Right lobe of liver (tissue), 6 donors: ENCODE measurements around the gene NFIB. TPM values are rescaled to one million over a fixed set of nuclear protein-coding genes. Genes with fewer than 3 reads are reported as not detected.

ENCODE experiments used
- ATAC-seq, 4 donors: fragments of 200-7000 bp; cut with Tn5 transposase; one replicate each; pipeline ENCODE4 v1.9.1; 2020; ENCODE audit warnings: mild to moderate bottlenecking in 4 of 4, moderate library complexity in 4 of 4
- DNase-seq, 3 donors: peaks; one replicate each; pipeline ENCODE4 v3.0.0-alpha.2; 2020
- H3K27ac ChIP-seq, 3 donors: fragments of 200-600 bp; one replicate each; pipeline ENCODE4 v1.8.0; 2022
- H3K27me3 ChIP-seq, 2 donors: fragments of 200-600 bp; one replicate each; pipeline ENCODE4 v1.8.0; 2022
- H3K36me3 ChIP-seq, 4 donors: fragments of 200-600 bp; sonication (generic) in 1 of 4; one replicate each; pipeline versions ENCODE4 v1.5.1 to v1.8.0; 2017 to 2022; ENCODE audit warnings: control low read depth in 1 of 4
- H3K4me1 ChIP-seq, 4 donors: fragments of 200-600 bp; sonication (generic) in 1 of 4; one replicate each; pipeline versions ENCODE4 v1.5.1 to v1.8.0; 2017 to 2022; ENCODE audit warnings: control low read depth in 1 of 4
- H3K4me3 ChIP-seq, 3 donors: fragments of 200-600 bp; one replicate each; pipeline ENCODE4 v1.8.0; 2022
- H3K9me3 ChIP-seq, 4 donors: fragments of 200-600 bp; sonication (generic) in 1 of 4; one replicate each; pipeline versions ENCODE4 v1.5.1 to v1.8.0; 2017 to 2022; ENCODE audit warnings: control low read depth in 1 of 4
- CTCF ChIP-seq, 4 donors: fragments of 200-600 bp in 3 of 4; fragments of 450-650 bp in 1 of 4; IDR thresholded peaks; one replicate each; pipeline versions ENCODE4 v1.5.1 to v1.8.0; 2016 to 2022; ENCODE audit warnings: antibody characterized with exemption in 4 of 4, mild to moderate bottlenecking in 2 of 4
- POLR2A ChIP-seq: fragments of 450-650 bp; IDR thresholded peaks from one replicate; pipeline ENCODE4 v1.6.1; 2017; ENCODE audit warnings: antibody characterized with exemption, mild to moderate bottlenecking
- WGBS: methylation state at CpG from one replicate; pipeline ENCODE4 v1.1.6; 2018; ENCODE audit warnings: low coverage, low lambda C conversion rate; ENCODE audit not compliant: insufficient coverage; ENCODE audit errors: missing lambda C conversion rate; 5-methylcytosine and 5-hydroxymethylcytosine counted together
- intact Hi-C, 2 donors: fragments of 100-400 bp; cut with DNase I; formaldehyde crosslinking; loops; one replicate each; pipeline versions ENCODE4 v1.11.2 to v1.14.1; 2022
- total RNA-seq, 6 experiments: library from RNA; depleted of rRNA in 2 of 6; stranded (reverse); fragments of >200 nt in 2 of 6; fragmentation: NEBNext Ultra II Directional in 3 of 6; extraction: Animal tissue kit (Norgen Biotek cat#: 25700) in 3 of 6; gene quantifications; one replicate each; pipeline versions ENCODE4 v1.1.0 to v1.2.4, GENCODE V29; 2016 to 2023
- donor health status: DM: no; HTN: yes; CAD: no.
- donor health status: DM: no; HTN: no; CAD: no.
- donor health status: DM: no; HTN: no; CAD: no.
- donor health status: DM: no; HTN: yes; CAD: no.
- donor health status: DM: no; HTN: yes; CAD: no.

Gene NFIB
- total RNA-seq, 6 experiments from 2014 or later, result 23.0 to 45.3 (median 39.6) TPM

- 78% methylated on average over 7 of the region's 7 CpGs for WGBS
These were observed 42.7 kb upstream of the NFIB start for GRCh38 chr9:14356351-14357265.

GRCh38 chr9:14354201-14354600 lies 40.3 kb upstream of the NFIB start:
- DNase-seq, result no peak
- H3K4me3 ChIP-seq, result no peak overlapping the region
- TF ChIP-seq CTCF (IDR thresholded peaks at IDR 0.05), result no peak
- no peak for TF ChIP-seq POLR2A
- WGBS, result 75% methylated on average over 1 of the region's 1 CpG
- intact Hi-C loops, result loop anchor here in 1 of 2 donors (10.0 kb wide), 1 partner anchor 919 kb away; no protein-coding TSS in a partner anchor
- H3K4me1 ChIP-seq, result peaks cover 0 to 8% (median 4%) of the 10 kb centered on the region in 4 donors
- no peak for ATAC-seq
- no peak overlapping the region for H3K27ac ChIP-seq
- peaks cover 0 to 7% of the 10 kb centered on the region in 2 donors for H3K27me3 ChIP-seq
- H3K9me3 ChIP-seq, result no peaks in the 10 kb centered on the region
- no peaks in the 10 kb centered on the region for H3K36me3 ChIP-seq

More at GRCh38 chr9:14356351-14357265, 42.7 kb upstream of the NFIB start:
- Histone ChIP-seq H3K4me3 (no peak overlapping the region), H3K36me3 (no peaks in the 10 kb centered on the region), H3K27ac (no peak overlapping the region), H3K4me1 (no peaks in the 10 kb centered on the region), H3K27me3 (no peaks in the 10 kb centered on the region), H3K9me3 (no peaks in the 10 kb centered on the region)
- DNase-seq (no peak), ATAC-seq (no peak)
- TF ChIP-seq CTCF (IDR thresholded peaks at IDR 0.05), result no peak
- TF ChIP-seq POLR2A, result no peak
- intact Hi-C loops, result loop anchor here in 1 of 2 donors (10.0 kb wide), 1 partner anchor 922 kb away; no protein-coding TSS in a partner anchor

- peak; percentile 84 to 95 (median 90) for TF ChIP-seq CTCF (IDR thresholded peaks at IDR 0.05)
- no peak for TF ChIP-seq POLR2A
- Histone ChIP-seq H3K27me3 (peaks cover 0 to 14% of the 10 kb centered on the region in 2 donors), H3K27ac (no peak overlapping the region), H3K4me1 (peaks cover 0 to 16% (median 8%) of the 10 kb centered on the region in 4 donors), H3K4me3 (no peak overlapping the region), H3K9me3 (no peaks in the 10 kb centered on the region), H3K36me3 (no peaks in the 10 kb centered on the region)
- DNase-seq (peak; percentile 88 to 92 (median 90)), ATAC-seq (peak; percentile 90 to 92 (median 91))
- WGBS, result 23% methylated on average over 11 of the region's 18 CpGs
- intact Hi-C loops, result loop anchor here in 1 of 2 donors (10.0 kb wide), 1 partner anchor 919 kb away; no protein-coding TSS in a partner anchor
These were observed 39.5 kb upstream of the NFIB start for GRCh38 chr9:14353222-14354056.

- no peak for ATAC-seq
- no peak overlapping the region for H3K27ac ChIP-seq
- TF ChIP-seq POLR2A (no peak), CTCF (IDR thresholded peaks at IDR 0.05) (no peak)
- intact Hi-C loops, result loop anchor here in 1 of 2 donors (10.0 kb wide), 1 partner anchor 918 kb away; no protein-coding TSS in a partner anchor
- H3K27me3 ChIP-seq, result peaks cover 0 to 22% of the 10 kb centered on the region in 2 donors
- H3K9me3 ChIP-seq, result no peaks in the 10 kb centered on the region
- H3K4me3 ChIP-seq, result no peak overlapping the region
- peaks cover 0 to 24% (median 10%) of the 10 kb centered on the region in 4 donors for H3K4me1 ChIP-seq
- no peaks in the 10 kb centered on the region for H3K36me3 ChIP-seq
- no peak for DNase-seq
- 67% methylated on average over 3 of the region's 4 CpGs for WGBS
These were observed 38.6 kb upstream of the NFIB start for GRCh38 chr9:14352503-14352902.
